H1 (cell line): ENCODE data around the gene LYVE1. TPM values are rescaled to one million over a fixed set of nuclear protein-coding genes. Genes with fewer than 3 reads are reported as not detected.

Experiments used
- CTCF ChIA-PET: fragments of 300-600 bp; sonication (Branson Sonifier 250); formaldehyde crosslinking; loops from one replicate; lab custom pipeline; 2021; ENCODE audit not compliant: partially characterized antibody; lab: Charles Lee
- POLR2A ChIA-PET: fragments of 300-600 bp; sonication (Branson Sonifier 250); formaldehyde crosslinking; loops from one replicate; lab custom pipeline; 2021; ENCODE audit warnings: inconsistent platforms; ENCODE audit not compliant: partially characterized antibody; lab: Charles Lee
- DNase-seq, 2 experiments: peaks; one replicate each; pipeline versions ENCODE4 v3.0.0 to v3.0.0-alpha.2; 2010 to 2022; ENCODE audit warnings: low spot score in 2 of 2, low read depth in 1 of 2, mixed read lengths in 1 of 2
- FAIRE-seq: peaks from 2 replicates; lab custom pipeline; 2011; peaks lifted over from hg19 to GRCh38; lab: Jason Lieb, UNC
- H2AFZ ChIP-seq: 2 replicates; pipeline ENCODE4 v1.8.1; 2012; ENCODE audit warnings: low read length, inconsistent platforms
- H2AK5ac ChIP-seq: 2 replicates; pipeline ENCODE4 v1.6.1; 2013; ENCODE audit warnings: low read depth, low read length
- H2BK120ac ChIP-seq: replicated peaks from 2 replicates; pipeline ENCODE3; 2013; ENCODE audit warnings: low read depth, low read length, inconsistent platforms
- H2BK12ac ChIP-seq: 2 replicates; pipeline ENCODE4 v1.6.1; 2013; ENCODE audit warnings: low read depth, low read length
- H2BK15ac ChIP-seq: 2 replicates; pipeline ENCODE4 v1.6.1; 2013; ENCODE audit warnings: low read length
- H2BK20ac ChIP-seq: 2 replicates; pipeline ENCODE4 v1.6.1; 2013; ENCODE audit warnings: low read length
- H2BK5ac ChIP-seq: 2 replicates; pipeline ENCODE4 v1.6.1; 2013; ENCODE audit warnings: low read depth, low read length
- H3K14ac ChIP-seq: 2 replicates; pipeline ENCODE4 v1.6.1; 2013; ENCODE audit warnings: inconsistent platforms; ENCODE audit not compliant: insufficient read length
- H3K18ac ChIP-seq: 2 replicates; pipeline ENCODE4 v1.6.1; 2013; ENCODE audit warnings: low read length; ENCODE audit errors: extremely low read depth
- H3K23ac ChIP-seq: 2 replicates; pipeline ENCODE4 v1.6.1; 2013; ENCODE audit warnings: inconsistent platforms; ENCODE audit not compliant: insufficient read length
- H3K23me2 ChIP-seq: 2 replicates; pipeline ENCODE4 v1.6.1; 2013; ENCODE audit warnings: low read depth, low read length
- H3K27ac ChIP-seq: 2 replicates; pipeline ENCODE4 v1.6.1; 2011; ENCODE audit warnings: low read depth, low read length, inconsistent platforms
- H3K27me3 ChIP-seq, 4 experiments: replicated peaks in 1 of 4; 1 replicate in 1 of 4; 2 replicates in 3 of 4; pipeline versions ENCODE4 v1.6.1 to v1.8.1; 2011 to 2013; ENCODE audit warnings: low read length in 3 of 4, mild to moderate bottlenecking in 3 of 4, inconsistent platforms in 2 of 4, mixed read lengths in 2 of 4, moderate library complexity in 1 of 4; ENCODE audit not compliant: control insufficient read depth in 3 of 4, insufficient read depth in 3 of 4; ENCODE audit errors: extremely low read depth in 1 of 4
- H3K36me3 ChIP-seq, 4 experiments: 2 replicates each; pipeline versions ENCODE4 v1.6.1 to v1.8.1; 2011 to 2013; ENCODE audit warnings: mild to moderate bottlenecking in 4 of 4, low read length in 3 of 4, moderate library complexity in 2 of 4, control low read depth in 1 of 4, inconsistent platforms in 1 of 4; ENCODE audit not compliant: insufficient read depth in 4 of 4, control insufficient read depth in 2 of 4
- H3K4ac ChIP-seq: replicated peaks from 2 replicates; pipeline ENCODE3; 2013; ENCODE audit warnings: low read length, low read depth, mixed read lengths, inconsistent platforms; ENCODE audit not compliant: insufficient read length
- H3K4me1 ChIP-seq, 4 experiments: replicated peaks in 1 of 4; 1 replicate in 1 of 4; 2 replicates in 3 of 4; pipeline versions ENCODE4 v1.6.1 to v1.8.1; 2011 to 2013; ENCODE audit warnings: low read length in 3 of 4, inconsistent platforms in 2 of 4, mixed read lengths in 1 of 4; ENCODE audit not compliant: insufficient read depth in 4 of 4, control insufficient read depth in 3 of 4
- H3K4me2 ChIP-seq, 2 experiments: 2 replicates each; pipeline versions ENCODE4 v1.6.1 to v1.8.1; 2011 to 2013; ENCODE audit warnings: low read depth in 2 of 2, low read length in 2 of 2, control low read depth in 1 of 2, inconsistent platforms in 1 of 2, mild to moderate bottlenecking in 1 of 2; ENCODE audit not compliant: insufficient read depth in 1 of 2
- H3K4me3 ChIP-seq, 4 experiments: fragments of 200-600, 300-600 bp in 1 of 4; sonication (generic), shearing (Covaris generic), sonication (Bioruptor Twin) in 1 of 4; 2 replicates each; pipeline versions ENCODE4 v1.5.1 to v1.8.1; 2011 to 2016; ENCODE audit warnings: low read length in 4 of 4, low read depth in 3 of 4, control low read depth in 2 of 4, inconsistent platforms in 2 of 4, mild to moderate bottlenecking in 2 of 4, mixed read lengths in 1 of 4, moderate library complexity in 1 of 4; ENCODE audit not compliant: insufficient read depth in 2 of 4; ENCODE audit errors: extremely low read depth in 1 of 4
- H3K56ac ChIP-seq: replicated peaks from 2 replicates; pipeline ENCODE3; 2013; ENCODE audit warnings: low read depth, mild to moderate bottlenecking, mixed read lengths, low read length, inconsistent platforms; ENCODE audit not compliant: insufficient read length
- H3K79me1 ChIP-seq: 2 replicates; pipeline ENCODE4 v1.6.1; 2013; ENCODE audit warnings: low read depth, low read length, control low read depth
- H3K79me2 ChIP-seq, 2 experiments: 2 replicates each; pipeline versions ENCODE4 v1.6.1 to v1.8.1; 2012 to 2013; ENCODE audit warnings: low read length in 2 of 2, mild to moderate bottlenecking in 2 of 2, inconsistent platforms in 1 of 2; ENCODE audit not compliant: insufficient read depth in 2 of 2, control insufficient read depth in 1 of 2
- H3K9ac ChIP-seq, 4 experiments: replicated peaks in 1 of 4; 1 replicate in 1 of 4; 2 replicates in 3 of 4; pipeline versions ENCODE4 v1.6.1 to v1.8.1; 2011 to 2013; ENCODE audit warnings: low read depth in 3 of 4, low read length in 3 of 4, control low read depth in 2 of 4, mild to moderate bottlenecking in 2 of 4, moderate library complexity in 2 of 4, inconsistent platforms in 1 of 4; ENCODE audit errors: extremely low read depth in 1 of 4
- H3K9me3 ChIP-seq, 2 experiments: 2 replicates each; pipeline versions ENCODE4 v1.6.1 to v1.8.1; 2012 to 2013; ENCODE audit warnings: mild to moderate bottlenecking in 2 of 2, moderate library complexity in 2 of 2, control low read depth in 1 of 2, inconsistent platforms in 1 of 2, low read depth in 1 of 2, low read length in 1 of 2, mixed read lengths in 1 of 2; ENCODE audit not compliant: insufficient read depth in 2 of 2
- H4K20me1 ChIP-seq, 2 experiments: replicated peaks in 1 of 2; 2 replicates each; pipeline versions ENCODE3 to v1.8.1; 2011 to 2013; ENCODE audit warnings: inconsistent platforms in 2 of 2, low read length in 2 of 2, mild to moderate bottlenecking in 1 of 2; ENCODE audit not compliant: insufficient read depth in 2 of 2, control insufficient read depth in 1 of 2
- H4K5ac ChIP-seq: 2 replicates; pipeline ENCODE4 v1.6.1; 2013; ENCODE audit warnings: low read length, low read depth, mixed read lengths, inconsistent platforms; ENCODE audit not compliant: insufficient read length
- H4K8ac ChIP-seq: 2 replicates; pipeline ENCODE4 v1.8.0; 2013; ENCODE audit warnings: mild to moderate bottlenecking, moderate library complexity, low read length, inconsistent platforms; ENCODE audit not compliant: insufficient read depth; ENCODE audit errors: extremely low read depth
- H4K91ac ChIP-seq: replicated peaks from 2 replicates; pipeline ENCODE3; 2013; ENCODE audit warnings: low read length, mixed read lengths, inconsistent platforms; ENCODE audit not compliant: insufficient read length
- ATF3 ChIP-seq: IDR thresholded peaks from 2 replicates; pipeline ENCODE4 v1.6.1; 2011; ENCODE audit warnings: low read depth, mild to moderate bottlenecking, low read length; ENCODE audit not compliant: insufficient read depth
- CTCF ChIP-seq, 3 experiments: IDR thresholded peaks; 1 replicate in 2 of 3; 2 replicates in 1 of 3; pipeline versions ENCODE4 v1.5.1 to v1.6.1; 2011; ENCODE audit warnings: low read length in 3 of 3, mild to moderate bottlenecking in 3 of 3, inconsistent platforms in 2 of 3, low read depth in 1 of 3, moderate library complexity in 1 of 3; ENCODE audit not compliant: insufficient read depth in 1 of 3; ENCODE audit errors: control extremely low read depth in 1 of 3
- E2F6 ChIP-seq: IDR thresholded peaks from 2 replicates; pipeline ENCODE4 v1.6.1; 2012; ENCODE audit warnings: inconsistent platforms
- JUN ChIP-seq: IDR thresholded peaks from 2 replicates; pipeline ENCODE4 v1.6.1; 2011; ENCODE audit warnings: low read depth, mild to moderate bottlenecking, improper control_type of control experiment, low read length
- MAX ChIP-seq: IDR thresholded peaks from 2 replicates; pipeline ENCODE4 v1.6.1; 2012; ENCODE audit warnings: inconsistent platforms
- POLR2AphosphoS5 ChIP-seq: IDR thresholded peaks from 2 replicates; pipeline ENCODE4 v1.6.1; 2011; ENCODE audit warnings: low read depth, low read length
- SIN3A ChIP-seq, 2 experiments: IDR thresholded peaks in 1 of 2; conservative IDR thresholded peaks in 1 of 2; 2 replicates each; pipeline ENCODE4 v1.6.1; 2011 to 2012; ENCODE audit warnings: low read length in 2 of 2, improper control_type of control experiment in 1 of 2, low read depth in 1 of 2, mild to moderate bottlenecking in 1 of 2
- WGBS, 2 experiments: shearing (Covaris generic) in 1 of 2; methylation state at CpG; one replicate each; pipeline versions ENCODE4 v1.1.6 to v1.1.7; 2013 to 2015; ENCODE audit warnings: low lambda C conversion rate in 2 of 2, mixed read lengths in 2 of 2, inconsistent platforms in 1 of 2, low coverage in 1 of 2, missing lambda C conversion rate in 1 of 2; ENCODE audit not compliant: insufficient replicate concordance in 2 of 2, insufficient coverage in 1 of 2, insufficient read length in 1 of 2; ENCODE audit errors: extremely low coverage in 1 of 2, missing lambda C conversion rate in 1 of 2; 5-methylcytosine and 5-hydroxymethylcytosine counted together
- polyA plus RNA-seq, 7 experiments: library from polyadenylated mRNA; depleted of rRNA in 3 of 7; stranded (reverse) in 5 of 7; unstranded in 2 of 7; fragments of >200 nt in 5 of 7; fragments of 200-250 nt in 2 of 7; gene quantifications; 1 replicate in 5 of 7; 2 replicates in 1 of 7; 4 replicates in 1 of 7; pipeline versions ENCODE4 v1.2.1 to v1.2.3, GENCODE V29; 2011 to 2013; ENCODE audit warnings: missing spikeins in 2 of 7, mixed read lengths in 2 of 7
- total RNA-seq: library from RNA; stranded (reverse); fragmentation: NEBNext Ultra II Directional; extraction: Animal tissue kit (Norgen Biotek cat#: 25700); gene quantifications from 2 replicates; pipeline ENCODE4 v1.2.1, GENCODE V29; 2021

LYVE1 gene
- total and polyA plus RNA-seq, 2 of the 8 experiments (the other 6 are each of a cell fraction or from before 2014, with no cell fraction given) = 0.09 TPM; not detected in 1

GRCh38 chr11:10540915-10541560 lies 27.4 kb downstream of the LYVE1 start, which contains the start of gene RNF141:
TSS of gene RNF141 (minus strand) at chr11:10541187. CDS start at chr11:10534158, 7,029 bp downstream.
- Histone ChIP-seq H3K79me2 (no peaks in the 10 kb centered on the region), H2BK12ac (no peak within 1 kb of the TSS), H2AFZ (peak within 1 kb of the TSS; percentile 89), H3K4me1 (peaks cover 0 to 6% (median 0%) of the 10 kb centered on the region in 4 experiments; a peak in 2 of 7 replicates), H3K79me1 (no peaks in the 10 kb centered on the region; the same call in 1 of the 2 replicates), H3K4me2 (peak within 1 kb of the TSS; percentile 85 to 94), H3K36me3 (no peaks in the 10 kb centered on the region), H3K9ac (peak within 1 kb of the TSS; percentile 67 to 79 (median 72)), H3K23ac (no peak within 1 kb of the TSS), H3K4me3 (peak within 1 kb of the TSS; percentile 73 to 93 (median 87)), H3K4ac (no peak within 1 kb of the TSS), H4K8ac (peak within 1 kb of the TSS; percentile 98), H2BK5ac (peak within 1 kb of the TSS; percentile 61), H3K18ac (peak within 1 kb of the TSS; percentile 62; the same call in 1 of the 2 replicates), H2BK20ac (no peak within 1 kb of the TSS), H4K91ac (no peak within 1 kb of the TSS), H3K56ac (no peak within 1 kb of the TSS), H2BK15ac (no peak within 1 kb of the TSS), H2AK5ac (no peak within 1 kb of the TSS), H3K9me3 (no peaks in the 10 kb centered on the region), H4K5ac (peak within 1 kb of the TSS; percentile 81), H3K14ac (no peak within 1 kb of the TSS), H3K23me2 (peaks cover 4% of the 10 kb centered on the region; the same call in 1 of the 2 replicates), H3K27ac (peak within 1 kb of the TSS; percentile 63), H4K20me1 (no peaks in the 10 kb centered on the region), H3K27me3 (no peaks in the 10 kb centered on the region), H2BK120ac (no peak within 1 kb of the TSS)
- FAIRE-seq (no peak), DNase-seq (peak; percentile 86 to 100)
- ChIA-PET CTCF (interaction anchor here (0.6 to 3.2 kb wide), 48 partner anchors 9 to 782 kb away, joined by 3 to 26 read pairs (median 4); partner anchors contain the start of gene AMPD3), POLR2A (interaction anchor here (0.8 to 1.6 kb wide), 15 partner anchors 9 to 977 kb away, joined by 3 to 7 read pairs (median 3); partner anchors contain the start of genes ADM and AMPD3)
- WGBS, 2 experiments = 1% methylated on average over 42 of the region's 54 CpGs; no CpG with 5 or more reads in 1 of the 2 experiments
- TF ChIP-seq POLR2AphosphoS5 (peak; percentile 94), JUN (no peak), SIN3A (conservative IDR thresholded peaks at IDR 0.05 in 1 of 2, IDR thresholded peaks at IDR 0.05 in 1 of 2; ENCODE audit: low read depth in 1 of 2, low read length in 2 of 2) (peak in 1 of 2 experiments; percentile 97; a peak in 1 of 4 replicates), ATF3 (peak; percentile 91), E2F6 (peak; percentile 41; the same call in 1 of the 2 replicates), CTCF (IDR thresholded peaks at IDR 0.05; ENCODE audit: control extremely low read depth in 1 of 3, insufficient read depth in 1 of 3, low read depth in 1 of 3, low read length in 3 of 3) (peak; percentile 73 to 90 (median 82)), MAX (peak; percentile 55)
